ENCODE results near the gene AKNA. TPM values are rescaled to one million over a fixed set of nuclear protein-coding genes. Genes with fewer than 3 reads are reported as not detected.

Gene AKNA
- total and polyA plus RNA-seq, 2 experiments from 2014 or later, result 5.7 to 25.2 TPM

DNA sequence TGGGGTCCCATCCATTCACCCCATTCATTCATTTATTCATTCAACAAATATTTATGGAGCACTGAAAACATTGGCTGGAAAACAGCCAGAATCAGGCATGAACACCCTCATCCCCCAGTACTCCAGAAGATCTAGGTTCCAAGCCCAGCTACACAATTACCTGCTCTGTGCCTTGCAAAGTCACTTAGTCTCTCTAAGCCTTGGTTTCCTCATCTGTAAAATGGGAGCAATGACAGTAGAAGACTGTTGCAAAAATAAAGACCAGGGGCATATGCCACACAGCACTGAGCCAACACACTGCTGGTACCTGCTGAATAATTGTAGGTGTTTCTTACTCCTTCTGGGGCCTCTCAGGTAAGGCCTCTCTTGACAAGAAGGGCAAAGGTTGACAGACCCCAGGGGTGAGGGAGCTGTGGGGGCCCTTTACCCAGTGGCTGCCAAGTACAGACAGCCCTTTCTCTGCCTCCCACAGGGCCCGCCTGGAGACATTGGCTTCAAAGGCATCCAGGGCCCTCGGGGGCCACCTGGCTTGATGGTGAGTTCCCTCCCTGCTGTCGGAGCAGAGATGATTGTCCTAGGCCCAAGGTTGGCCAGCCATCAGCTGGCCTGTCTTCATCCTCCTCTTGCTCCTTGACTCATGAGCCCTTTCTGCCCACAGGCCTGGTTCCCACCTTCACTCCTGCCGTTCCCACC is 87.5 kb downstream of the AKNA start:
- Histone ChIP-seq H3K4me1 (ENCODE audit: low read depth) (no peaks in the 10 kb centered on the region), H3K4me3 (no peak overlapping the region), H3K36me3 (peaks cover 4% of the 10 kb centered on the region), H3K27ac (no peak overlapping the region), H3K9me3 (ENCODE audit: low read depth) (no peaks in the 10 kb centered on the region), H3K27me3 (no peaks in the 10 kb centered on the region)
- TF ChIP-seq, protein P1, sequence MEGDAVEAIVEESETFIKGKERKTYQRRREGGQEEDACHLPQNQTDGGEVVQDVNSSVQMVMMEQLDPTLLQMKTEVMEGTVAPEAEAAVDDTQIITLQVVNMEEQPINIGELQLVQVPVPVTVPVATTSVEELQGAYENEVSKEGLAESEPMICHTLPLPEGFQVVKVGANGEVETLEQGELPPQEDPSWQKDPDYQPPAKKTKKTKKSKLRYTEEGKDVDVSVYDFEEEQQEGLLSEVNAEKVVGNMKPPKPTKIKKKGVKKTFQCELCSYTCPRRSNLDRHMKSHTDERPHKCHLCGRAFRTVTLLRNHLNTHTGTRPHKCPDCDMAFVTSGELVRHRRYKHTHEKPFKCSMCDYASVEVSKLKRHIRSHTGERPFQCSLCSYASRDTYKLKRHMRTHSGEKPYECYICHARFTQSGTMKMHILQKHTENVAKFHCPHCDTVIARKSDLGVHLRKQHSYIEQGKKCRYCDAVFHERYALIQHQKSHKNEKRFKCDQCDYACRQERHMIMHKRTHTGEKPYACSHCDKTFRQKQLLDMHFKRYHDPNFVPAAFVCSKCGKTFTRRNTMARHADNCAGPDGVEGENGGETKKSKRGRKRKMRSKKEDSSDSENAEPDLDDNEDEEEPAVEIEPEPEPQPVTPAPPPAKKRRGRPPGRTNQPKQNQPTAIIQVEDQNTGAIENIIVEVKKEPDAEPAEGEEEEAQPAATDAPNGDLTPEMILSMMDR (IDR thresholded peaks at IDR 0.05; ENCODE audit: low read depth, low read length), result no peak
- no peak for DNase-seq (ENCODE audit: low read depth in 1 of 2, low spot score in 1 of 2)

DNA sequence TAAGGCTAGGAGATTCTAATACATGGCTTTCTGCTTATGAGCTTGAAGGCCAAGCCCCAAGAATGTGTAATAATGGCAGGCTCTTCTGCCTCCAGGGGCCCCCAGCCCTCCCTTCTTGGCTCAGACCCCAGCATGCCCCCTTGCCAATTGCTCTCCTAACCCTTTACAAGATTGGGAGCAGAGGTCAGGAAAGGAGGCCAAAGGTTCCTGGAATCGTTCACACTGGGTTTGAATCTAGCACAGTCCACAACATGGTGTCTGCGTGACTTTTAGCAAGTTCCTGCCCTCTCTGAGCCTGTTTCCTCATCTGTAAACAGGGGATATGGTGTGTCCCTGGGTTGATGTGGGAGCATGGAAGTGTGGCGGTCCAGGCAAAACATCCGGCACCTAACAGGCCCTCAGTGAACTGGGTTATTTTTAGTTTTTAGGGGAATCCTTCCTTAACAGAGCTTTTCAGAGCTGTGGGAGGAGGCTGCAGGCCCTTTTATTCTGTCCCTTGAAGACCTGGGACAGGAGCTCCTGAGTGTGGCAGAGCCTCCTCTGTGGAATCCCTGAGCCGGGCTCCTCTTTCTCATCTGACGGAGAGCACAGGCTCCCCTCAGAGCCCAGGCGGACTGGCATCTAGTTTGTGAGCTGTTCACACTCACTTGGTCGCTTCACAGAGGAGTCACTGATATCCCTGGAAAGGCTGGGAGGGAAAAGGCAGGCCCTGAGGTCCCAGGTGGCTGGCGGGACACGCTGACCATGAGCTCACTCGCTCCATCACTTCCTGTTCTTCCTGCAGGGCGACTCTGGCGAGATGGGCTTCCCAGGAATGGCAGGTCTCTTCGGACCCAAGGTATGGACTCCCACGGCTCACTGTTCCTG is 88.3 kb downstream of the AKNA start:
- Histone ChIP-seq H3K4me1 (ENCODE audit: low read depth) (no peaks in the 10 kb centered on the region), H3K4me3 (no peak overlapping the region), H3K9me3 (ENCODE audit: low read depth) (no peaks in the 10 kb centered on the region), H3K27ac (no peak overlapping the region), H3K27me3 (no peaks in the 10 kb centered on the region), H3K36me3 (peaks cover 10% of the 10 kb centered on the region)
- no peak for DNase-seq (ENCODE audit: low read depth in 1 of 2, low spot score in 1 of 2)
- TF ChIP-seq, protein P1 (IDR thresholded peaks at IDR 0.05; ENCODE audit: low read depth, low read length), result no peak

DNA sequence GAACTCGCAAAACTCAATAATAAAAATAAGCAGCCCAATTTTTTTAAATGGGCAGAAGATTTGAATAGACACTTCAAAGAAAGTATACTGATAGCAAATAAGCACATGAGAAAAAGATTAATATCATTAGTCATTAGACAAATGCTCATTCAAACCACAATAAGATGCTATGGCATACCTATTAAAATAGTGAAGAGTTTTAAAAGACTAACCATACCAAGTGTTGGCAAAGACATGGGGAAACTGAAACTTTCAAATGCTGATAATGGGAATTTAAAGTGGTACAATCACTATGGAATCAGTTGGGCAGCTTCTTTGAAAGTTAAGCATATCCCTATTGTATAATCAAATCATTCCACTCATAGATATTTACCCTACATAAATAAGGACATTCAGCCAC is 91.4 kb downstream of the AKNA start:
- Histone ChIP-seq H3K27ac (no peak overlapping the region), H3K4me3 (no peak overlapping the region), H3K27me3 (no peaks in the 10 kb centered on the region), H3K36me3 (peaks cover 10% of the 10 kb centered on the region), H3K9me3 (ENCODE audit: low read depth) (no peaks in the 10 kb centered on the region), H3K4me1 (ENCODE audit: low read depth) (no peaks in the 10 kb centered on the region)
- TF ChIP-seq, protein P1 (IDR thresholded peaks at IDR 0.05; ENCODE audit: low read depth, low read length), result no peak
- no peak for DNase-seq (ENCODE audit: low read depth in 1 of 2, low spot score in 1 of 2)

DNA sequence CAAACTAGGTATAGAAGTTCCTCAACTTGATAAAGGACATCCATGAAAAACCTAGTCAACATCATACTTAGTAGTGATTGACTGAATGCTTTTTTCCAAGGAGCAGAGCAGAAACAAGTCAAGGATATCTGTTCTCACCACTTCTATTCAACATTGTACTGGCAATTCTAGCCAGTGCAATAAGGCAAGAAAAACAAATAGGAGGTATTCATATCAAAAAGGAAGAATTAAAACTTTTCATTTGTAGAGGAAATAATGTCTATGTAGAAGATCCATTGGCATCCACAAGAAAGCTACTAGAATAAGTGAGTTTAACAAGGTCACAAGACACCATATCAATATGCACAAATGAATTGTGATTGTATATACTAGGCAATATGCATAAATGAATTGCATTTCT is 93.1 kb downstream of the AKNA start:
- DNase-seq (ENCODE audit: low read depth in 1 of 2, low spot score in 1 of 2), result no peak
- H3K4me3 ChIP-seq, result no peak overlapping the region
- peaks cover 10% of the 10 kb centered on the region for H3K36me3 ChIP-seq
- H3K27ac ChIP-seq, result no peak overlapping the region
- H3K4me1 ChIP-seq (ENCODE audit: low read depth), result no peaks in the 10 kb centered on the region
- TF ChIP-seq, protein P1 (IDR thresholded peaks at IDR 0.05; ENCODE audit: low read depth, low read length), result no peak
- no peaks in the 10 kb centered on the region for H3K9me3 ChIP-seq (ENCODE audit: low read depth)
- no peaks in the 10 kb centered on the region for H3K27me3 ChIP-seq

DNA sequence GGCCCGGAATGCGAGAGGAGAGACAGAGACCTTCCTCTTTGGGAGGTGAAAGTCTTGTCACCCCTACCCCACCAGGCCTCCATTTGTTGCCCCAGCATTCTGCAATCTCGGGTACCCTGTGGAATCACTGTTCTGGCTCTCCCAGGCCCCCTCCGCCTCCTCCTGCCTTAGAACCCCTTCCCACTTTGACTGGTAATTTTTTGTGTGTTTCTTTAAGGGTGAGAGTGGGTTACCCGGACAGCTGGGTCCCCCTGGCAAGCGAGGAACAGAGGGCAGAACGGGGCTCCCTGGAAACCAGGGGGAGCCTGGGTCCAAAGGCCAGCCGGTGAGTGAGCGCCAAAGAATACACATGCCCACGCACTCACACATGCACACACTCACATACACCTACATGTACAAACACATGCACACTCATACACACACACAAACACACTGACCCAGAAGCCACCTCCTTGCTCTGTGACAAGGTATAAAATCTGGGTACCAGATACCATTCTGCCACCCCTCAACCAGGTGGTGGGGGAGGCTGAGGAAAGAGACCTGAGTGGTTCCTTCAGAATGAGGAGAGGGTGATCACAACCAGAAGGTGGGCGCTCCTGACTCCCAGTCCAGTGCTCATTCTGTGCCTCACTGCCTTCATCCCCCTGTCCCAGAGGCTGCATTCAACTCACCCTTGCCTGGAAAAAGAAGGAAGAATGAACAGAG is 95.7 kb downstream of the AKNA start:
- no peaks in the 10 kb centered on the region for H3K27me3 ChIP-seq
- no peak overlapping the region for H3K27ac ChIP-seq
- H3K4me3 ChIP-seq, result no peak overlapping the region
- H3K9me3 ChIP-seq (ENCODE audit: low read depth), result no peaks in the 10 kb centered on the region
- TF ChIP-seq, protein P1 (IDR thresholded peaks at IDR 0.05; ENCODE audit: low read depth, low read length), result no peak
- no peaks in the 10 kb centered on the region for H3K4me1 ChIP-seq (ENCODE audit: low read depth)
- no peak for DNase-seq (ENCODE audit: low read depth in 1 of 2, low spot score in 1 of 2)
- H3K36me3 ChIP-seq, result peaks cover 10% of the 10 kb centered on the region
